HTERT RPE-1 (cell line): ENCODE results near the gene RDX.

Experiments used
- in situ Hi-C: fragments of 300-500 bp; cut with MboI; formaldehyde crosslinking; loops from 4 replicates; pipeline ENCODE4 v1.14.3; 2020; ENCODE audit warnings: low sequenced_read_pairs

The RDX gene

GRCh38 chr11:110174645-110175310 is 121.6 kb downstream of the RDX start:
- in situ Hi-C loops, result no loop called here

GRCh38 chr11:110173811-110174644 is 122.4 kb downstream of the RDX start:
- in situ Hi-C loops, result no loop called here

- in situ Hi-C loops, result no loop called here
These were observed 123.8 kb downstream of the RDX start for GRCh38 chr11:110172468-110173065.

- in situ Hi-C loops, result no loop called here
These were observed 126.7 kb downstream of the RDX start for GRCh38 chr11:110169738-110170137.

DNA sequence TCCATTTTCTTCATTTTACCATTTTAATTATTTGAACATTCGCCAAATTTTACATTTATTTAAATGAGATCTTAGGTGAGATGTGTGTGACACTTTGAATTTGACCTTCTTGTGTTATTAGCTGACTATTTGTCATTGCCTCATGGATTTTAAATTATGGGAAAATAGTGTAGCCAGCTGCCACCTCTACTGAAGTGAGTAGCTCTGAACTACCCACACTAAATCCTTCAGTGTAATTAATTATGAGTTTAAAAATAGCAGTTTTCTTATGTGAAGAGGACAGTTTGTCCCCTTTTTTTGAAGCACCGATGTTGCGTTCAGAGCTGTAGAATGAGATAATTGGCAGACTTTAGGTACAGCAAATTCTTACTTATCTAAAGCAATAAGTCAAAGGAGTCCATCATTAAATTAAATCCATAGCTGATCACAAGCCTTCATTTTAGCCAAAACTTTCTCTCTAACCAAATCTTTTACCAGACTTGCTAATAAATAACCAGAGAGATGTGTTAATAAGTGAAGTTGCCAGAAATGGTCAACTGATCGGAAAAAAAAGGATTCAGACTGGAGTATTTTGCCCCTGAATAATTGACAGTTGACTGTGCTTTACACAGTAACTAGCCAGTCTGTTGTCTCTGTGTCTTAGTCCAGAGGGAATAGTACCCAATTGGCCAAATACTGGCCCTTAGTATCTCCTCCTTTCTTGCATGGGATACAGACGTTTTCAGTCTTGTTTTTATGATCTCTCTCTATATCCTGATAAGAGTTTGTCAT is 128.2 kb downstream of the RDX start:
- in situ Hi-C loops, result no loop called here

GRCh38 chr11:110165039-110165925 is 131.1 kb downstream of the RDX start:
- in situ Hi-C loops, result no loop called here

- in situ Hi-C loops, result no loop called here
These were observed 134.2 kb downstream of the RDX start for GRCh38 chr11:110162216-110162615.

GRCh38 chr11:110161061-110161460 is 135.4 kb downstream of the RDX start:
- in situ Hi-C loops, result no loop called here

- in situ Hi-C loops, result no loop called here
These were observed 136.0 kb downstream of the RDX start for GRCh38 chr11:110160437-110160836.

DNA sequence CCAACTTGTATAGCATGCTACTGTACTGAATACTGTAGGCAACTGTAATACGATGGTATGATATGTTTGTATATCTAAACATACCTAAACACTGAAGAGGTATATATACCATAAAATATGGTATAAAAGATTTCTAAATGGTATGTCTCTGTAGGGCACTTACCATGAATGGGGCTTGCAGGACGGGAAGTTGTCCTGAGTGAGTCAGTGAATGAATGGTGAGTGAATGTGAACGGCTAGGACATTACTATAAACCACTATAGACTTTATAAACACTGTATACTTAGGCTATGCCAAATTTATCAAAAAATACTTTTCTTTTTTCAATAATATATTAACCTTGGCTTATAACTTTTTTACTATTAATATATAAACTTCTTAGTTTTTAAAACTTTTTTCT is 136.4 kb downstream of the RDX start:
- in situ Hi-C loops, result no loop called here

GRCh38 chr11:110159476-110159875 is 136.9 kb downstream of the RDX start:
- in situ Hi-C loops, result no loop called here

GRCh38 chr11:110158317-110159200 is 137.9 kb downstream of the RDX start:
- in situ Hi-C loops, result no loop called here

DNA sequence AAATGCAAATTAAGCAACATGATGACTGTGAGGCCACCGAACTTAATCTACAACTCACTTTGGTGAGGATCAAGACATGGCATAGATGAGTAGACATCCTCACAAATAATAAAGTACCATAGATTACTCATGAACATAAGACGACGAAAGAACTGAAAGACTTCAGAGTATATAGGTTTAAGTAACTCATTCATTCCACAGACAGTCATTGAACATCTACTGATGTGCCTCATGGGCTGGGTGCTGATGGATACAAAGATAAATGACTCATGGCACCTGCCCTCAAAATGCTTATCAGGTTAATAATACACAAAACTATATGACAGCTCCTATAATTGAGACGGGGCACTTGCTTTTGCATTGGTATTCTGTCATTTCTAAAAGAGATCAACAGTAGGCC is 139.9 kb downstream of the RDX start:
- in situ Hi-C loops, result no loop called here

DNA sequence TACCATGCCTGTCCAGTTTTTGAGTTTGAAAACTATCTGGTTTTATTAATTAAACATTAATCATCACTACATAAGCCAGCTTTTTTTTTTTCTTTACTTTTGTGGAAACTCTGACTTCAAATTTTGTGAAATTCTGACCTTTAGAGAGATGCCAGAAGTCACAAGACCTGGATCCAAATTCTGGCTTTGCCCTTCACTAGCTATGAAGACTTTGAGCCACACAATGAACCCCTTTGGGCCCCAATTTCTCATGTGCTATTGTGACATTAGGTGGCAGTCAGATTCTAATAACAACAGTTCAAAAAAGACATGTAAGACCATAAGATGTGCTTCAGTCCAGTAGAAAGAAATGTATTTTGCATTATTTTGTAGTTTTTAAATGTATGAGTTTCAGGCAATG is 142.9 kb downstream of the RDX start:
- in situ Hi-C loops, result no loop called here

DNA sequence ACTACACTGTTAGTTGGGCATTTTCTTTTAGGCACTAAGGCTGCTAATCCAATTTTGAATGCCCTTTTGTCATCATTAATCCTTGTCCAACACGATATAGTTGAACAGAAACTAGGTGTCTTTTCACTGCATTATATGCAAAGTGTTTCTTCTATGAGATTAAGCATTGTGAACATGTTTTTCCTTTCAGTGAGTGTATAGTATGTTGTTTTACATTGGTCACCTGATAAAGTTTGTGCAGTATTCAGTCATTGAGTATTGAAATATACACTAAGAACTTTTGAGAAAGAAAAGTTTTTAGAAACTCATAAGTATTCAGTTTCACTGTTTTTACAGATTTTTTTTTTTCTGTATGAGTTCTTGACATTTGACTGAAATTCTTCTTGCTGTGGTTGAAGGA is 144.2 kb downstream of the RDX start:
- in situ Hi-C loops, result no loop called here

DNA sequence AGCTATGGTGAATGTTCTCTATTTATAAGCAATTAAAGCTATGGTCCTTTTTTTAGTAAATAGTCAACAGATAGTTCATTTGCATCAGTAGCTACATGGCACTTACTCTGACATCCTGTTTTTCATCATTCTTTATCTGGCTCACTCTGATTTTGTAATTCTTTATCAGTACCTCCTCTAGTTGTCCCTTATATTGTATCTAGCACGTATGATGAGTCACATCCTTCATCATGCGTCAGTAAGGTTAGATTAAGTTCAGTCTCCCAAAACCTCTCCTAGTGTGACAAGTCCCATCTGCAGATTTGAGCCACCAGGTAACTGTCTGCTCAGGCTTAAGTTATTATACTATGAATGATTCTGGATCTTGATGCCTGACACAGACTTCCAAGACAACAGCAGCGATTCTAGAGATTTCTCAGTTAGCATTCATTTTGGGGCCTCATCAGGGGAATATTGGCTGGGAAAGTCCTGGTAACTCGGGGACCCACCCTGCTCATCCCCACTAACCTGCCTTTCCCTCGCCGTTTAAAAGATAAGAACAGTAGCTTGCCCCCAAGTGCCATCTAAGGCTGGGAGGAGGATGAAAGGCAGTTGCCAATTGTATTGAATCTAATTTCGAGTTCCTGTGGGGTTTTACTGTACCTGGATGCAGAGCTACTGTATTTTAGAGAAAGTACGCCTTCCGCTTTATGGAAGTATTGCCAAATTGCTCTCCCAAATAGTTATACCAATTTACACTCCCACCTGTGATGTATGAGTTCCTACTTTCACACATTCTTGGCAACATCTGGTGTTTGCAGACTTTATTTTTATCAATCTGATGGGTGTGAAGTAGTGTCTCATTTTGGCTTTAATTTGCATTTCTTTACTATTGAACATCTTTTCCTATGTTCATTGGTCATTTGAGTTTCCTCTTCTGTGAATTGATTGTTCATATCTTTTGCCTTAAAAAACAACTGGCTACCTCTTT is 147.4 kb downstream of the RDX start:
- in situ Hi-C loops, result no loop called here

DNA sequence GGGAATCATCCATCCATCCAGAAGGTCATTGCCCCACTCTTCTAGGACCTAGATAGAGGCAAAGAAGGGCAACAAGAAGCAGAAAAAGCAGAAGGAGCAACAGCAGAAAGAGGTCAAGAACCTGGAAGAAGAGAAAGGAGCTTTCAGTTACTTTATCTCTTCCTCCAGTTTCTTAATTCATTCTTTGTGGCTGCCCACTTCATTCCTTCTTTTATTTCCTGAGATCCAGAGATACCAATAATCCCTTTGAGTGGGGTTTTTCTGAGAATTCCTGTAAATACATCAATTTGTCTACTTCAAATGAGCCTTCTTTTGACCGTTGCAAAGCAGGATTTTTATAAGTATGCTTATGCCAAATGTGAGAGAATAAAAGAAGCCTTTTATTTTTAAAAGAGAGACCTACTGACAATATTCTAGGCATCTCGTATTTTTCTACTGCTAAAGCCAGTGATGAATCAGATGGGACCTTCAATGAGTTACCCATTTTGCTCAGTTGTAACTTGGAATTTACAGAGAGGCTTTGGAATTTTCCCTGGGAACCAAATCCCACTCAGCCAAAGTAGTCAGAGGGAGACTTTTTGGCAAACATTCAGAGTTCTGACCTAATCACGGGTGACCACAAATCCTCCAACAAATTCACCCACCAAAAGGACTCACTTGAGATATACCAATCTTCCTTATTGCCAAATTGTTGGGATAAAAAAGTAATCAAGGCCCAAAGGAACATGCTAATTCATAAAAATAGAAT is 148.3 kb downstream of the RDX start:
- in situ Hi-C loops, result no loop called here
